GM21619 (cell line): ENCODE data around the gene JOSD2.

ENCODE experiments used
- ATAC-seq: cut with Tn5 transposase; IDR thresholded peaks from one replicate; pipeline ENCODE4 v1.9.1; 2021; ENCODE audit not compliant: unreplicated experiment

The JOSD2 gene

GRCh38 chr19:50457300-50457699 is 53.7 kb downstream of the JOSD2 start:
- no peak for ATAC-seq
